ENCODE data around the gene EPN2. TPM values are rescaled to one million over a fixed set of nuclear protein-coding genes. Genes with fewer than 3 reads are reported as not detected.
A peak's percentile ranks its signal among the peaks of the same experiment; 100 is the strongest.
"Not testable (repeated sequence)": the region's sequence is repeated elsewhere in the genome, so short reads cannot be mapped to it uniquely, and the experiment has no call there.

Gene EPN2
- polyA plus RNA-seq (2012; ENCODE audit: insufficient read depth, insufficient read length, low read depth) = 12.0 TPM

GRCh38 chr17:19237139-19237388 lies at the start of gene EPN2:
EPN2 (plus strand) TSS chr17:19237366; CDS start chr17:19283120, 45,754 bp downstream.
- H3K4me3 ChIP-seq (ENCODE audit: low read depth, low read length) = peak within 1 kb of the TSS; percentile 82
- not testable (repeated sequence) for H3K9me3 ChIP-seq, H3K4me1 ChIP-seq, H3K36me3 ChIP-seq, H3K27me3 ChIP-seq
- peak; percentile 69 for DNase-seq

GRCh38 chr17:19187883-19188869 lies 49.0 kb upstream of the EPN2 start:
- H3K9me3 ChIP-seq, H3K4me1 ChIP-seq, DNase-seq: not testable (repeated sequence)

GRCh38 chr17:19188870-19189708 lies 48.1 kb upstream of the EPN2 start:
- not testable (repeated sequence) for H3K36me3 ChIP-seq; H3K4me1 ChIP-seq; H3K4me3 ChIP-seq (ENCODE audit: low read depth, low read length); DNase-seq; H3K9me3 ChIP-seq; H3K27me3 ChIP-seq

More at GRCh38 chr17:19187883-19188869, 49.0 kb upstream of the EPN2 start:
- H3K36me3 ChIP-seq; H3K27me3 ChIP-seq; H3K4me3 ChIP-seq (ENCODE audit: low read depth, low read length): not testable (repeated sequence)

DNA sequence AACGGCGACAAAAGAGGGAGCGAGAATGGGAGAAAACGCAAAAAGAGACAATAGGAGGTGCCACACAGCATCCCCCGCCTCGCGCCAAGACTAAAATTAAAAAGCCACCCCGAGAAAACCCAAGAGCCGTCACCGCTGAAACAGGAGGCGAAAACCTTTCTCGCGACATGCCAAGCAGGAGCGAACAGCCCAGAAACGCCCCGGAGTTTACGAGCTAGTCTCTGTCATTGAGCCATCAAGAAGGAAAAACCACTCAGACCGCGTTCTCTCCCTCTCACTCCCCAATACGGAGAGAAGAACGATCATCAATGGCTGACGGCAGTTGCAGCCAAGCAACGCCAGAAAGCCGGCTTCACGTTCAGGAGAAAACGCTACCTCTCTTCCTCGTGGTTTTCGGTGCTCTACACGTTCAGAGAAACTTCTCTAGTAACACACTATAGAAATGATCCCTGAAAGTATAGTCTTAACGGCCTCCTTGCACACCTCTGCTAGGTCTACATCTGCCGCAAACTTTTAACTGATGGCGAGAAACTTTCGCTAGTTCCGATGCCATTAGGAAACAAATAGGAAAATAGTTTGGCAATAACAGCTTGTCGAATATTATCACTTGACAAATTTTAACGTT lies 47.3 kb upstream of the EPN2 start:
- not testable (repeated sequence) for H3K9me3 ChIP-seq; DNase-seq; H3K27me3 ChIP-seq; H3K4me3 ChIP-seq (ENCODE audit: low read depth, low read length); H3K36me3 ChIP-seq; H3K4me1 ChIP-seq

GRCh38 chr17:19196382-19197204 lies 40.6 kb upstream of the EPN2 start:
- DNase-seq = not testable (repeated sequence)
- H3K4me3 ChIP-seq (ENCODE audit: low read depth, low read length) = peak overlapping the region; percentile 26; the same call in 1 of the 2 replicates

GRCh38 chr17:19202448-19202847 lies 34.7 kb upstream of the EPN2 start:
- not testable (repeated sequence) for DNase-seq; H3K4me1 ChIP-seq; H3K27me3 ChIP-seq; H3K9me3 ChIP-seq; H3K36me3 ChIP-seq; H3K4me3 ChIP-seq (ENCODE audit: low read depth, low read length)

More at GRCh38 chr17:19196382-19197204, 40.6 kb upstream of the EPN2 start:
- not testable (repeated sequence) for H3K9me3 ChIP-seq, H3K4me1 ChIP-seq, H3K27me3 ChIP-seq, H3K36me3 ChIP-seq

GRCh38 chr17:19203429-19203828 lies 33.7 kb upstream of the EPN2 start:
- H3K4me1 ChIP-seq; H3K27me3 ChIP-seq; H3K9me3 ChIP-seq; H3K4me3 ChIP-seq (ENCODE audit: low read depth, low read length); H3K36me3 ChIP-seq; DNase-seq: not testable (repeated sequence)

GRCh38 chr17:19215074-19215860 lies 21.9 kb upstream of the EPN2 start:
- H3K4me3 ChIP-seq (ENCODE audit: low read depth, low read length); H3K9me3 ChIP-seq; H3K36me3 ChIP-seq; DNase-seq; H3K4me1 ChIP-seq; H3K27me3 ChIP-seq: not testable (repeated sequence)

GRCh38 chr17:19216148-19216926 lies 20.8 kb upstream of the EPN2 start:
- not testable (repeated sequence) for H3K36me3 ChIP-seq; H3K27me3 ChIP-seq; DNase-seq; H3K4me3 ChIP-seq (ENCODE audit: low read depth, low read length); H3K4me1 ChIP-seq; H3K9me3 ChIP-seq

GRCh38 chr17:19218914-19219313 lies 18.3 kb upstream of the EPN2 start:
- not testable (repeated sequence) for H3K4me3 ChIP-seq (ENCODE audit: low read depth, low read length); H3K36me3 ChIP-seq; H3K4me1 ChIP-seq; H3K27me3 ChIP-seq; DNase-seq; H3K9me3 ChIP-seq

DNA sequence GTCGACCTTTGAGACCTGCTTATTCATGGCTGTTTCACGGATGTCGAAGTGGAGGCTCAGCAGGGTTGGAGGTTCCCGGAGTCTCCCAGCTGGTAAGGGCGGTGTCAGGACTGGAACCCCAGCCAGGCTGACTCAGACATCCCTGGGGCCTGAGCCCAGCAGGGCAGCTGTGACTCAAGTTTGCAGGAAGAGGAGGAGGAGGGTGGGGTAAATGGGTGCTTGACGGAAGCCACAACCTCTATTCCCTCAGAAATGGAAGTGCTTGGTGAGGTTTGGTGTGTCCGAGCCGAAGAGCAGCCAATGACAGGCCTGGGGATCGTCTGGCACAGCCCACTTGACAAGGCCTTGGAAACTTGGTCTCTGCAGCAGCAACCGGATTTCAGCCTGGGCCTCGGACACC lies 17.8 kb upstream of the EPN2 start:
- not testable (repeated sequence) for H3K4me3 ChIP-seq (ENCODE audit: low read depth, low read length); H3K36me3 ChIP-seq; DNase-seq; H3K27me3 ChIP-seq; H3K9me3 ChIP-seq; H3K4me1 ChIP-seq

DNA sequence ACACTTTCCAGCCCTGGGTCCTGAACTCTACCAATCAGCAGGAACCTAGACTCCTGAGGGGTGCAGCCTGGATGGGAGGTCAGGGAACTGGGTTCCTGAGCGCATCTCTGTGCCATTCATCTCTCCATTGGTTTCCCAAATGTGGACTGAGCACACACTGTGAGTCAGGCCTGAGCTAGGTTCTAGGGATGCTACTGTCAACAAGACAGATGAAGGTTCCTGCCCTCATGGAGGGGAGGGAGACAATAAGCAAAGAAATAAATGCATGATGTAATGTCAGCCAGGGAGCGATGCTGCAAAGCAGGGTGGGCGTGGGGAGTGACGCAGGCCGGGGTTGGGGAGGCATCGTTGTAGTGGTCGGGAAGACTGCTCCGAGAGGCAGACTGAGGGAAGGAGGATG lies 17.0 kb upstream of the EPN2 start:
- not testable (repeated sequence) for DNase-seq; H3K36me3 ChIP-seq; H3K4me3 ChIP-seq (ENCODE audit: low read depth, low read length); H3K27me3 ChIP-seq; H3K4me1 ChIP-seq; H3K9me3 ChIP-seq

DNA sequence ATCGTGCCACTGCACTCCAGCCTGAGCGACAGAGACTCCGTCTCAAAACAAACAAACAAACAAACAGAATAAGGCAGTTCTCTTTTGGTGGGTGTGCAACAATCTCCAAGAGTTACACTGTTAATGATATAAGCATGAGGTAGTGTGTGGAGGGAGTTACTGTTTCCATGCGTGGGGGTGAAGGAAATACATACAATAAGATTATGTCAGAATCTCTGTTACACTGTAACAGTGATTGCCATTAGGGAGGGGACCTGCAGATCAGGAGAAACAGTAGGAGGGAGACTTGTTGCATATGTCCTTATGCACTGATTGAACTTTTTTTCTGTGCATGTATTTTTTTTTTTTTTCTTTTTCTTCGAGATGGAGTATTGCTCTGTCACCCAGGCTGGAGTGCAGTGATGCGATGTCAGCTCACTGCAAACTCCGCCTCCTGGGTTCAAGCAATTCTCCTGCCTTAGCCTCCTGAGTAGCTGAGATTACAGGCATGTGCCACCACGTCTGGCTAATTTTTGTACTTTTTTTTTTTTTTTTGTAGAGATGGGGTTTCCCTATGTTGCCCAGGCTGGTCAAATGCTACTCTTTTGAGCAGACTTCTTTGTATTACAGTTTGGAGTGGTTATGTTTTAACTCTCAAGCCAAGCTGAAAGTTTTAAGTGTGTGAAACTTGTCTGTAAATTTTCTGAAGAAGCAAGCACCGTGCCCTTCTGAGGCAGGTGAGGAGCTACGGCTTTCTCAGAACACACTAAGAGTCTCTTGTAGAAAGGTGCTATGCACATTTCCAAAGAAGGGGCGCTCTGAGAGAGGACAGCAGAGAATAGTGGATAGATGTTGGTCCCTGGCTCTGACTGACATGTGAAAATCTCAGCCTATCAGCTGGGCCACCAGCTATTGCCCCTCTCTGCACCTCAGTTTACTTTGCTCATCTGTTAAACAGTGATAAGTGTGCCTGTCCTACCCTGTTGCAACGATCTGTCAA lies 10.3 kb upstream of the EPN2 start:
- not testable (repeated sequence) for H3K4me1 ChIP-seq; H3K27me3 ChIP-seq; H3K4me3 ChIP-seq (ENCODE audit: low read depth, low read length); H3K36me3 ChIP-seq; H3K9me3 ChIP-seq; DNase-seq

All from BE2C (cell line).